Neural progenitor cell (in vitro differentiated cells): ENCODE measurements around the gene CFAP45.

Experiments
- EZH2 ChIP-seq: fragments of 200-600 bp; sonication (generic); IDR thresholded peaks from 2 replicates; pipeline ENCODE4 v1.6.1; 2017; ENCODE audit warnings: antibody characterized with exemption, mild to moderate bottlenecking, moderate library complexity
- EZH2phosphoT487 ChIP-seq: fragments of 200-600 bp; sonication (generic); IDR thresholded peaks from 2 replicates; pipeline ENCODE4 v1.6.1; 2017; ENCODE audit warnings: antibody characterized with exemption
- TF ChIP-seq, protein P1 (sequence below): fragments of 200-600 bp; sonication (generic); IDR thresholded peaks from 2 replicates; pipeline ENCODE4 v1.5.1; 2017; ENCODE audit warnings: antibody characterized with exemption, mild to moderate bottlenecking

DNA sequence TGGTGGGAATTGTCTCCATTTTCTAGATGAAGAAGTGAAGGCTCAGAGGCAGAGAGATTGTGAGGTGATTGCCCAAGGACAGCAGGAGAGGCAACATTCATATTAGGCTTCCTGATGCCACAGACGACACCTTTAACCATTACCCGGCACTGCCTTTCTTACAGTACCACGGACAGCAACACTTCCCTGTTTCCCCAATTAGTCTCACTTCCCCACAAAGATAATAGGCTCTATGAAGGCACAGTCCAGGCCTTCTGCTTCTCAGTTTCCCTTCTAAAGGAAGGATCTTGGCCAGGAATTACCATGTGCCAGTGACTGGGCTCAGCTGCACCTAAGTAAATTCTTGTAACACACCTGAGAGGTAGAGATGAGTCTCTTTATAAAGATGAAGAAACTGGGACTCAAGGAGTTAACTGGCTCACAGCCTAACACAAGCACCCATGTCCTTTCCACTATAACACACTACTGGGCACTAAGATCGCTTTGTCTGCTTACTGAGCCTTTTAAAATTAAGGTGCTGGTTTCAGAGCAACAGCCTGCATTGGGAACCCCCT is 35.8 kb upstream of the CFAP45 start:
- TF ChIP-seq, protein P1, sequence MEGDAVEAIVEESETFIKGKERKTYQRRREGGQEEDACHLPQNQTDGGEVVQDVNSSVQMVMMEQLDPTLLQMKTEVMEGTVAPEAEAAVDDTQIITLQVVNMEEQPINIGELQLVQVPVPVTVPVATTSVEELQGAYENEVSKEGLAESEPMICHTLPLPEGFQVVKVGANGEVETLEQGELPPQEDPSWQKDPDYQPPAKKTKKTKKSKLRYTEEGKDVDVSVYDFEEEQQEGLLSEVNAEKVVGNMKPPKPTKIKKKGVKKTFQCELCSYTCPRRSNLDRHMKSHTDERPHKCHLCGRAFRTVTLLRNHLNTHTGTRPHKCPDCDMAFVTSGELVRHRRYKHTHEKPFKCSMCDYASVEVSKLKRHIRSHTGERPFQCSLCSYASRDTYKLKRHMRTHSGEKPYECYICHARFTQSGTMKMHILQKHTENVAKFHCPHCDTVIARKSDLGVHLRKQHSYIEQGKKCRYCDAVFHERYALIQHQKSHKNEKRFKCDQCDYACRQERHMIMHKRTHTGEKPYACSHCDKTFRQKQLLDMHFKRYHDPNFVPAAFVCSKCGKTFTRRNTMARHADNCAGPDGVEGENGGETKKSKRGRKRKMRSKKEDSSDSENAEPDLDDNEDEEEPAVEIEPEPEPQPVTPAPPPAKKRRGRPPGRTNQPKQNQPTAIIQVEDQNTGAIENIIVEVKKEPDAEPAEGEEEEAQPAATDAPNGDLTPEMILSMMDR: no peak
- TF ChIP-seq EZH2 (no peak), EZH2phosphoT487 (no peak)
